ENCODE results near the gene C19orf85.
"Not testable (repeated sequence)": the region's sequence is repeated elsewhere in the genome, so short reads cannot be mapped to it uniquely, and the experiment has no call there.

The C19orf85 gene

DNA sequence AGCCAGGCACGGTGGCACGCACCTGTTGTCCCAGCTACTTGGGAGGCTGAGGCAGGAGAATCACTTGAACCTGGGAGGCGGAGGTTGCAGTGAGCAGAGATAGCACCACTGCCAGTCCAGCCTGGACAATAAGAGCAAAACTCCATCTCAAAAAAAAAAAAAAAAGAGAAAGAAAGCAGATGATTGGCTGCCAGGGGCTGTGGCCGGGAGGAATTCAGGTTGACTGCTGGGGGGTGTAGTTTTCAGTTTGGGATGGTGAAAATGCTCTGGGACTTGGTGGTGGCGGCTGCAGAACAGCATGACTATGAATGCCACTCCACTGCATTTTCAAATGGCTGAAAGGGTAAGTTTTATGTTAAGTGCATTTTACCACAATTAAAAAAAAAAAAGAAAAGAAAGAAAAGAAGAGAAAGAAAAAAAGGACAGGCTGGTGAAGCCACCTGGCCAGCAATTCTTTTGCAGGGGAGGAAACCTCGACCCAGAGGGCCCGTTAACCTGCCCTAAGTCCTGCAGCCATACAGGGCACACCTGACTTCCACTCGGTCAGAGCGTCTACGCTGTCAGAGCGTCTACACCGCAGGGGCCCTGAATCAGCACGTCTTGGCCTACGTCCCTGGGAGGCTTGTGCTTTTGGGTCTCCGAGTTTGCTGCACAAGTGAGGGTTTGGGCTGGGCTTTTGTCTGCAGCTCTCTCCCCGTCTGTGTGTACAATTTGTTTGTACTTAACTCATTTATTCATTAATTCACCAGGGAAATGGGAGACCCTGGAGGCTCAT is 6.7 kb downstream of the C19orf85 start:
- DNase-seq (ENCODE audit: low read depth): no peak

- DNase-seq (ENCODE audit: low read depth): no peak
These were observed 8.2 kb downstream of the C19orf85 start for GRCh38 chr19:55456347-55456746.

- DNase-seq (ENCODE audit: low read depth): no peak
These were observed 8.8 kb downstream of the C19orf85 start for GRCh38 chr19:55455576-55456235.

- no peak for DNase-seq (ENCODE audit: low read depth)
These were observed 9.7 kb downstream of the C19orf85 start for GRCh38 chr19:55454787-55455243.

GRCh38 chr19:55453511-55454260 is 10.9 kb downstream of the C19orf85 start:
- no peak for DNase-seq (ENCODE audit: low read depth)

- DNase-seq (ENCODE audit: low read depth): peak; percentile 83
These were observed 11.7 kb downstream of the C19orf85 start for GRCh38 chr19:55452749-55453346.

DNA sequence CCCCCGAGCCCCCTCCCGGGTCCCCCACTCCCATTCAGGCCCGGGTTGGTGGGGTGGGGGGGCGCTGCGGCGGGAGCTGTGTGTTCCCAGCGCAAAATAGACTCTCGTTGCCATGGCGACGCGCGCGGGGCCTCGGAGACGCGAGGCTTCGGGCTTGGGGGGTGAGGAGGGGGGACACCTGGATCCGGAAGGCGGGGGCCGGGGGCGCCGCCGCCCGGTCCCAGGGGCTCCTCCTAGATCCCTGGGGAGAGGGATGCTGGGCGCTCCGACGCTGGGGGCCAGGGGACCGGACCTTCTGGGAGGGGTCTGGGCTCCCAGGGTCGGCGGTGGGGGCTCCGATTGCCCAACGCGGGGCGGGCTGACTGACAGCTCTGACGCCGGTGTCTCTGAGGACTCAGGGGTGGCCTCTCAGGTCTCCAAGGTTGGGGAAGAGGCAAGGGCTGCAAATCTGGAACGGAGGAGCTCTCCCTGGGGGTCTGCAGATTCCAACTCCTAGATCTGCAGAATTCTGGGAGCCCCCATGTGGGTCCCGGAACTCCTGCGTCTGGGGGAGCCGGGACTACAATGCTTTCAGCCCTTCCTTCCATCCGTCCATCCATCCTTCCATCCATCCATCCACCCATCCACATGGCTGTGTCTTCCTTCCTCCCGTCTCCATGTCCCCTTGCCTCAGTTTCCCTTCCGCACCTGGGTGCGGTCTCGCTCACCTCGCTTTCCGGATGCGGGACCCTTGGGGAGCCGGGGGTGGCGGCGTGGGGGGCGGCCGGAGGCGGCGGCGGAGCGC is 12.4 kb downstream of the C19orf85 start:
- DNase-seq (ENCODE audit: low read depth): no peak

- no peak for DNase-seq (ENCODE audit: low read depth)
These were observed 13.2 kb downstream of the C19orf85 start for GRCh38 chr19:55451163-55451964.

GRCh38 chr19:55449469-55449868 is 15.1 kb downstream of the C19orf85 start:
- DNase-seq (ENCODE audit: low read depth): no peak

DNA sequence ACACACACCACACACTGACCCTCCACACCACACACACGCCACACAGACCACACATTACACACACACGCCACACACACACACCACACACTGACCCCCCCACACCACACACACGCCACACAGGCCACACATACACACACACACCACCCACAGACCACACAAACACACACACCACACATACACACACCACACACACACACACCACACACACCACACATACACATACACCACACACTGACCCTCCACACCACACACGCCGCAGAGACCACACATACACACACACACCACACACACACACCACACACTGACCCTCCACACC is 16.4 kb downstream of the C19orf85 start:
- not testable (repeated sequence) for DNase-seq (ENCODE audit: low read depth)

GRCh38 chr19:55447421-55448174 is 17.0 kb downstream of the C19orf85 start:
- DNase-seq (ENCODE audit: low read depth): peak; percentile 42

GRCh38 chr19:55446060-55446459 is 18.5 kb downstream of the C19orf85 start:
- DNase-seq (ENCODE audit: low read depth): peak; percentile 65

GRCh38 chr19:55444646-55445045 is 19.9 kb downstream of the C19orf85 start:
- DNase-seq (ENCODE audit: low read depth): no peak

DNA sequence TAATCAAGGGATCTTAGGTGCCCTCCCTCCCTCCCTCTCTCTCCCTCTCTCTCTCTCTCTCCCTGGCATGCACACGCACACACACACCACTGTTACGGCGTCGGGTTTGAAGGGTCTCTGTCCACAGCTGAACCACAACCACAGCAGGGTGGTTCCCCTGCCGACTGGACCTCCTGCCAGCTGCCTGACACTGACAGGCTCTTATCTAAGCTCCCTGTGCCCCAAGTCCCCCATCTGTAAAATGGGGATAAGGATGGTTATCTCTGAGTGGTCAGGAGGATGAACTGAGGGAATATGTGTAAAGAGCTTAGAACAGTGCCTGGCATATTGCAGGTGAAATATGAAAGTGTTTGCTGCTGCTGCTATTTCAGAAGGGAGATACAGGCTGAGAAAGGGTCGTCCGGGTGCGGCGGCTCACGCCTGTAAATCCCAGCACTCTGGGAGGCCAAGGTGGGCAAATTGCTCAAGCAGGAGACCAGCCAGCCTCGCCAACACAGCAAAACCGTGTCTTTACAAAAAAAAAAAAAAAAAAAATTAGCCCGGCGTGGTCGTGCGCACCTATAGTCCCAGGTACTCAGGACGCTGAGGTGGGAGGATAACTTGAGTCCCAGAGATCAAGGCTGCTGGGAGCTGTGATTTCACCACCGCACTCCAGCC is 20.6 kb downstream of the C19orf85 start:
- DNase-seq (ENCODE audit: low read depth): no peak

DNA sequence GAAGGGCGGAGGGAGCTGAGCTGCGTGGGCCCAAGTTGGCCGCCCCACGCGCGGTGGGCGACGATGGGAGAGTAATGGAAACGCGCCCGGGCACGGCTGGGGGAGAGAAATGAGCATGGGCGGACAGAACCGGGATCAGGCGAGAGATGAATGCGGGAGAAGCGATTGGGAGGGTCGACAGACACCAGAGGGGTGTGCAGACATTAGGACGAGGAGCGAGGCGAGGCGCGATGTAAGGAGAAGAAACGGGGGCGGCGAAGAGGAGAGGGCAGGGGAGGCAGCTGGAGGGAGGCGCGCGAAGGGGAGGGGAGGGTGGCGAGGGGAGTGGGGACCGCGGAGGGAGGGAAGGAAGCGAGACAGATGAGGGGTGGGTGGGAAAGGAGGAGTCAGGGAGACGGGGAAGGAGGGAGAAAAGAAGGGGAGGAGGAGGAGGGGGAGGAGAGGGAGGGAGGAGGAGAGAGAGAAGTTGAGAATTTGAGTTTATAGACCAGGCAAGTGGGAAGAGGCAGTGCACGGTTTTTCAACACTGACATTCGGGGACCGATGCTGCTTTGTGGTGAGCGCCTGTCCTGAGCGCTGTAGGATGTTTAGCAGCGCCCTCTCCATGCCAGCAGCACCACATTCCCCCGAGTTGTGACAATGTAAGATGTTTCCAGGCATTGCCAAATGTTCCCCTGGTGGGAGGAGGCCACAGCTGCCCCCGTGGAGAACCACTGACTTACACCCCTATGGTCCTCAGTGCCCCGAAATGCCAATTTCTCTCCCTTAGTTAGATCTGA is 21.3 kb downstream of the C19orf85 start, which contains the start of gene SHISA7:
TSS of gene SHISA7 (minus strand) at position 256 of the 779 bp plus-strand sequence. CDS start 437 bp downstream, outside the sequence.
- DNase-seq (ENCODE audit: low read depth): no peak

GRCh38 chr19:55442372-55442961 is 22.1 kb downstream of the C19orf85 start:
- no peak for DNase-seq (ENCODE audit: low read depth)

DNA sequence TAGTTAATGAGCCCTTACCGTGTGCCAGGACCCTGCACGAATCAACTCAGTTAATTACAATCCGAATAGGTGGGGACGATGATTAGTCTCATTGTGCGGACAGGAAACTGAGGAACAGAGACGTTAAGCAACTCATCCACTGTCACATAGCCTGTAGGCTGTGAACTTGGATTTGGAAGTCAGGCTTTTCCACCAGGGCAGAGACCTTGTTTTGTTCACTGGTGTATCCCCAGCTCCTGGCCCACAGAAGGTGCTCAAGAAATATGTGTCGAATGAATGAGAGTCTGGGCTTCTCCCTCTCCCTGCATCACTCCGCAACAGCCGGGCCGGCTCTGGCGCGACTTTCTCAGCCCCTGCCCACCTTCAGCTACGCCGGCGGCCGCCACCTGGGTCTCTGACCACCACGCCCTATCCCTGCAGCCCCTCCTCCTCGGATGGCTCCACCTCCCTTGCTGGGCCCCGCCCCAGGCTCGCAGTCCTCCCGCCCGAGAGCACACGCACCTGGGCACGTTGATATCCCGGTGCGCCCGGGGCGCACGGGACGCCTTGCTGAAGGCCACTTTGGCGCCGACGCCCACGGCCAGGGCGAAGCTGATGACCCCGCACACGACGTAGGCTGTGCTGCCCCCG is 22.7 kb downstream of the C19orf85 start:
- DNase-seq (ENCODE audit: low read depth): no peak

DNA sequence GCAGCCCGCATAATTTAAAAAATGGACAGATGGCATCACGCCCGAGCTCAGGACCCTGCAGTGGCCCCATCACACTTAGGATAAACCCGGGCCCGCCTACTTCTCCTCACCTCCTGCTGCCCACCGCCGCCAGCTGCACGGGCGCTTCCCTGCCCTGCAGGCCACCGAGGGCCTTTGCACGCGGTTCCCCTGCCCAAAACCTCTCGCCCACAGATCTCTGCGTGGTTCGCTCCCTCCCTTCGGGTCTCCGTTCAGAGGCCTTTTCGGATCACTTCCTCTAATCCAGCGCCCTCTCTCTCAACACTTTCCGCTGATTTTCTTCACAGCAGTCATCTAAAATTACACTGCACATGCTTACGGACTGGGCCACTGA is 23.2 kb downstream of the C19orf85 start:
- no peak for DNase-seq (ENCODE audit: low read depth)
